ENCODE data around the gene GPAT2.
"Not testable (repeated sequence)": the region's sequence is repeated elsewhere in the genome, so short reads cannot be mapped to it uniquely, and the experiment has no call there.

Gene GPAT2

GRCh38 chr2:96025755-96026154 lies 9.0 kb downstream of the GPAT2 start:
- not testable (repeated sequence) for H2AK5ac ChIP-seq (ENCODE audit: low read length); DNase-seq; H3K36me3 ChIP-seq (ENCODE audit: control insufficient read depth in 1 of 2, insufficient read depth in 2 of 2, low read length in 2 of 2); H3K4ac ChIP-seq (ENCODE audit: low read depth, low read length); H3K79me1 ChIP-seq (ENCODE audit: low read length); H3K4me1 ChIP-seq (ENCODE audit: control insufficient read depth in 1 of 2, insufficient read depth in 2 of 2, low read length in 2 of 2); H3K27me3 ChIP-seq (ENCODE audit: insufficient read depth, low read length); H4K12ac ChIP-seq (ENCODE audit: low read depth, low read length); H3K18ac ChIP-seq (ENCODE audit: low read length); H2BK12ac ChIP-seq (ENCODE audit: low read length); H3K4me3 ChIP-seq (ENCODE audit: low read depth, low read length); H3K4me2 ChIP-seq (ENCODE audit: low read length); H3K14ac ChIP-seq (ENCODE audit: low read length); H2AFZ ChIP-seq (ENCODE audit: insufficient read depth, low read length, poor library complexity); H3K9ac ChIP-seq (ENCODE audit: low read length); H2BK5ac ChIP-seq (ENCODE audit: low read depth, low read length, poor library complexity); H4K91ac ChIP-seq (ENCODE audit: low read depth, low read length); H3K79me2 ChIP-seq (ENCODE audit: control insufficient read depth, insufficient read depth, low read length, poor library complexity); H4K8ac ChIP-seq (ENCODE audit: low read depth, low read length); H2BK120ac ChIP-seq (ENCODE audit: insufficient read depth, low read length, poor library complexity); H3K27ac ChIP-seq (ENCODE audit: low read depth, low read length); H3K9me3 ChIP-seq (ENCODE audit: insufficient read depth, low read depth, low read length); H3K23ac ChIP-seq (ENCODE audit: low read length)
- no CpG with 5 or more reads among the region's 6 CpGs for WGBS (ENCODE audit: extremely low coverage, insufficient coverage, insufficient read length)

- no peak overlapping the region for H4K91ac ChIP-seq (ENCODE audit: low read depth, low read length)
- no peaks in the 10 kb centered on the region for H3K27me3 ChIP-seq (ENCODE audit: insufficient read depth, low read length)
- H2BK120ac ChIP-seq (ENCODE audit: insufficient read depth, low read length, poor library complexity) = no peak overlapping the region
- H2AFZ ChIP-seq (ENCODE audit: insufficient read depth, low read length, poor library complexity) = no peak overlapping the region
- no peak overlapping the region for H4K12ac ChIP-seq (ENCODE audit: low read depth, low read length)
- H3K9me3 ChIP-seq (ENCODE audit: insufficient read depth, low read depth, low read length) = no peaks in the 10 kb centered on the region
- H2AK5ac ChIP-seq (ENCODE audit: low read length) = no peak overlapping the region
- no peaks in the 10 kb centered on the region for H3K36me3 ChIP-seq (ENCODE audit: control insufficient read depth in 1 of 2, insufficient read depth in 2 of 2, low read length in 2 of 2)
- no peak overlapping the region for H3K14ac ChIP-seq (ENCODE audit: low read length)
- H3K27ac ChIP-seq (ENCODE audit: low read depth, low read length) = no peak overlapping the region
- H4K8ac ChIP-seq (ENCODE audit: low read depth, low read length) = no peak overlapping the region
- H3K23ac ChIP-seq (ENCODE audit: low read length) = no peak overlapping the region
- no CpG with 5 or more reads among the region's 4 CpGs for WGBS (ENCODE audit: extremely low coverage, insufficient coverage, insufficient read length)
- no peak overlapping the region for H2BK5ac ChIP-seq (ENCODE audit: low read depth, low read length, poor library complexity)
- no peaks in the 10 kb centered on the region for H3K79me2 ChIP-seq (ENCODE audit: control insufficient read depth, insufficient read depth, low read length, poor library complexity)
- H3K4me1 ChIP-seq (ENCODE audit: control insufficient read depth in 1 of 2, insufficient read depth in 2 of 2, low read length in 2 of 2) = no peaks in the 10 kb centered on the region
- no peak overlapping the region for H3K18ac ChIP-seq (ENCODE audit: low read length)
- DNase-seq = no peak
- no peak overlapping the region for H3K4me2 ChIP-seq (ENCODE audit: low read length)
- H3K4ac ChIP-seq (ENCODE audit: low read depth, low read length) = no peak overlapping the region
- no peaks in the 10 kb centered on the region for H3K79me1 ChIP-seq (ENCODE audit: low read length)
- no peak overlapping the region for H2BK12ac ChIP-seq (ENCODE audit: low read length)
- no peak overlapping the region for H3K4me3 ChIP-seq (ENCODE audit: low read depth, low read length)
- no peak overlapping the region for H3K9ac ChIP-seq (ENCODE audit: low read length)
These were observed 9.6 kb downstream of the GPAT2 start for GRCh38 chr2:96025194-96025492.

DNA sequence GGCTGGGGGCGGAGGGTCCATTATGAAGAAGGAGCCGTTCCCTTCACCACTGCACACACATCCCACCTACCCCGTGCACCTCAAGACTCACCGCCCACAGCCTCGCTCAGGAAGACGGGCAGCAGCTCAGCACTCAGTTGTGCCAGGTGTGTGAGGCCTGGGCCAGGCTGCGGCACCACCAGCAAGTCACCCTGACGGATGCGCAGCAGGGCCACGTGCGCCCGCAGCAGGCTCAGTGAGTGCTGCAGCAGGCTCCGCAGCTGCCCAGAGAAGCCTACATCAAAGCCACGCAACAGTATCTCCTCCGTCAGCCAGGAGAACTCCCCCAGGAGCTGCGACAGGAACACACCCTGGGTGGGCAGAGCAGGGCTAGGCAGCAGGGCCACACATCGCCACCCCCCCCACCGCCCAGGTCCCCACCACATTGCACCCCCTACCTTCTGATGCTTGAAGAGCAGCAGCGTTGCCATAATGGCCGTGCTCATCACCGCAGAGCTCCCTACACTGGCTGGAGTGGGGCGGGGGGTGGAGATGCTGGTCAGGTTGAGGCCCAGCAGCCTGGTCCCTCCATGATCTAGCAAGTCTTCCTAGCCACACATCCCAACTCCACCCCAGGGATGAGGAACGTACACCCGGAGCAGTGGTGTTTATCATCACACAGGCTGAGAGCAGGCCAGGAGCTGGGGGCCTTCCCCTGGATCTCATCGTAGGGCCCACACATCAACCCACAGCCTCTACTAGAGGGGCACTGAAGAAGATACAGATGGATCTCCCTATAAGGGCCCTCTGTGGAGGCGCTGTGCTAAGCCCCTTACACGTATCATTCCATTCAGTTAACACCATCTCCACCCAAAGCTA lies 10.2 kb downstream of the GPAT2 start:
- Histone ChIP-seq H3K18ac (ENCODE audit: low read length) (no peak overlapping the region), H3K9ac (ENCODE audit: low read length) (no peak overlapping the region), H3K36me3 (ENCODE audit: control insufficient read depth in 1 of 2, insufficient read depth in 2 of 2, low read length in 2 of 2) (no peaks in the 10 kb centered on the region), H3K4me1 (ENCODE audit: control insufficient read depth in 1 of 2, insufficient read depth in 2 of 2, low read length in 2 of 2) (no peaks in the 10 kb centered on the region), H4K8ac (ENCODE audit: low read depth, low read length) (no peak overlapping the region), H2AFZ (ENCODE audit: insufficient read depth, low read length, poor library complexity) (no peak overlapping the region), H2AK5ac (ENCODE audit: low read length) (no peak overlapping the region), H4K91ac (ENCODE audit: low read depth, low read length) (no peak overlapping the region), H2BK120ac (ENCODE audit: insufficient read depth, low read length, poor library complexity) (no peak overlapping the region), H3K27ac (ENCODE audit: low read depth, low read length) (no peak overlapping the region), H3K23ac (ENCODE audit: low read length) (no peak overlapping the region), H4K12ac (ENCODE audit: low read depth, low read length) (no peak overlapping the region), H3K4ac (ENCODE audit: low read depth, low read length) (no peak overlapping the region), H2BK5ac (ENCODE audit: low read depth, low read length, poor library complexity) (no peak overlapping the region), H3K4me3 (ENCODE audit: low read depth, low read length) (no peak overlapping the region), H2BK12ac (ENCODE audit: low read length) (no peak overlapping the region), H3K79me2 (ENCODE audit: control insufficient read depth, insufficient read depth, low read length, poor library complexity) (no peaks in the 10 kb centered on the region), H3K4me2 (ENCODE audit: low read length) (no peak overlapping the region), H3K14ac (ENCODE audit: low read length) (no peak overlapping the region), H3K27me3 (ENCODE audit: insufficient read depth, low read length) (no peaks in the 10 kb centered on the region), H3K9me3 (ENCODE audit: insufficient read depth, low read depth, low read length) (no peaks in the 10 kb centered on the region), H3K79me1 (ENCODE audit: low read length) (no peaks in the 10 kb centered on the region)
- no peak for DNase-seq
- no CpG with 5 or more reads among the region's 27 CpGs for WGBS (ENCODE audit: extremely low coverage, insufficient coverage, insufficient read length)

DNA sequence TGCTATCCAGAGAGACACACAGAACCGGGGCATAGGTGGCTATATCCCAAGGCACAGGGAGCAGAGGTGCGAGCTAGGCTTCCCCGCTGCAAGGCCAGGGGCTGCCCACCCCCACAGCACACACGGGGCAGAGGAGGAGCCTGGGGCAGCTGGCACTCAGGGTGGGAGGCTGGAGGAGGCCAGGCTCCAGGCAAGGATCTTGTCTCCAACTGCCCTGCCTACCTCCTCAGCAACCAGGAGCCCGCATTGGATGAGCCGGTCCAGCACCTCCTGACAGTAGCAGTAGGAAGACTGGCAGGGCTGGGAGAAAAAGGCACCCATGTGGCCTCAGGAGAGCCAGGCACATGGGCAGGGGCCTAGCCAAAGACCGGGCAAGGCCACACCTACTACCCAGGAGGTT lies 11.0 kb downstream of the GPAT2 start:
- H3K9me3 ChIP-seq (ENCODE audit: insufficient read depth, low read depth, low read length); H2AFZ ChIP-seq (ENCODE audit: insufficient read depth, low read length, poor library complexity); H2BK120ac ChIP-seq (ENCODE audit: insufficient read depth, low read length, poor library complexity); H4K91ac ChIP-seq (ENCODE audit: low read depth, low read length); H3K4me3 ChIP-seq (ENCODE audit: low read depth, low read length); H3K27ac ChIP-seq (ENCODE audit: low read depth, low read length); H3K4me1 ChIP-seq (ENCODE audit: control insufficient read depth in 1 of 2, insufficient read depth in 2 of 2, low read length in 2 of 2); H3K9ac ChIP-seq (ENCODE audit: low read length); DNase-seq; H3K4ac ChIP-seq (ENCODE audit: low read depth, low read length); H4K8ac ChIP-seq (ENCODE audit: low read depth, low read length); H4K12ac ChIP-seq (ENCODE audit: low read depth, low read length); H3K23ac ChIP-seq (ENCODE audit: low read length); H3K27me3 ChIP-seq (ENCODE audit: insufficient read depth, low read length); H2AK5ac ChIP-seq (ENCODE audit: low read length); H3K79me2 ChIP-seq (ENCODE audit: control insufficient read depth, insufficient read depth, low read length, poor library complexity); H3K14ac ChIP-seq (ENCODE audit: low read length); H2BK5ac ChIP-seq (ENCODE audit: low read depth, low read length, poor library complexity); H3K18ac ChIP-seq (ENCODE audit: low read length); H3K4me2 ChIP-seq (ENCODE audit: low read length); H2BK12ac ChIP-seq (ENCODE audit: low read length); H3K79me1 ChIP-seq (ENCODE audit: low read length); H3K36me3 ChIP-seq (ENCODE audit: control insufficient read depth in 1 of 2, insufficient read depth in 2 of 2, low read length in 2 of 2): not testable (repeated sequence)
- WGBS (ENCODE audit: extremely low coverage, insufficient coverage, insufficient read length) = no CpG with 5 or more reads among the region's 7 CpGs
